GM13977 (cell line): ENCODE results near the gene NLRP10.

Experiments
- DNase-seq: peaks from one replicate; pipeline ENCODE4 v3.0.0; 2012; ENCODE audit warnings: low spot score
- CTCF ChIP-seq: IDR thresholded peaks from 2 replicates; pipeline ENCODE4 v1.5.1; 2012; ENCODE audit warnings: mild to moderate bottlenecking, control low read depth; ENCODE audit not compliant: insufficient read depth; ENCODE audit errors: extremely low read depth, missing control alignments
- in situ Hi-C: fragments of 300-500 bp; cut with MboI; formaldehyde crosslinking; loops from one replicate; pipeline ENCODE4 v1.12.0; 2022; ENCODE audit warnings: low sequenced_read_pairs, low pct_unique_long_range_greater_than_20kb, mixed read lengths, inconsistent platforms; ENCODE audit not compliant: unreplicated experiment

Gene NLRP10

DNA sequence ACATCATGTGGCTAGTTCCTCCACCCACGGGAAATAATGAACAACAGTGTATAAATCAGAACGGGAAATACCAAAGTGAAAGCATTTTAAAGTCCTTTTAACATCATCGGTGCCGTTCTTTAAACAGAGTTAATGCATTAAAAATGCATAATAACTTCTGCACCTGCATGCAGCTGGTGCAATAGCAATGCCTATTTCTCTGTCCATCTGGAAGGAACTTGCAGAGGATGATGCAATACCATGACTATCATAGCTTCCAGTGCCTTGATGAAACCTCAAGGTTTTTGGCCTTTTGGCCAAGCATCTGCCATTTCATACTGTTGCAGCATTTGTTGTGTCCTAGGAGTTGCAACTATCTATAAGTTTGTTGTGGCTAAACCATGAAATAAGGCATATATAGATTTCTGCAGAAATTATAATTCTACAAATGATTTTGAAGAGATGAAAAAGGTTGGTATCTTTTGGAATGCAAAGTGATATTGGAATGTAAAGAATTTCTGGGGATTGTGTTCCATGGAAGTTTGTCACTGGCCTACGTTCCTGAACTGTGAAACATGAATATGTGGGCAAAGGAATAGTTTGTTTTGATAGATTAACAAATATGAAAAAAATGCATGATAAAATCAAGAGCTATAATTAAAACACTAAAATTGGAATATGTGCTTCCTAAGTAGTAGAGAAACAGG lies 12.1 kb upstream of the NLRP10 start:
- TF ChIP-seq CTCF = no peak
- in situ Hi-C loops = no loop called here
- no peak for DNase-seq

DNA sequence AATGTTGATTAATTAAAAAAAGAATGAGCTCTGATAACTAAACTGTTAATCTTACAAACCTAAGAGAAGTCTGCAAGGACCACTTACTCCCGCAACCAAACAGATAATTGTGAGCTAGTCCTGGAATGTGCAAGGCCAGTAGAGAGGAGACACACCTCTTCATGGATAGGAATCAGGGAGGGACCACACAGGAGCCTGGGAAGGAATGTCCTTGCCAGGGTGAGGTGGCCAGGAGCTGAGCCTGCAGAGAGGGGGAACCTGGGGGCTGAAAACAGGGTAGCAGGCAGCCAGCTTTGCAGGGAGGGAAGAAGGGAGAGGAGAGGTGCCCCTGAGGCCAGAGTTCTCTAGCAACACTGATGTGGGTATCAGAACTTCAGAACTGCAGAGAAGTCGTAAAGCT lies 9.4 kb upstream of the NLRP10 start:
- no peak for TF ChIP-seq CTCF
- in situ Hi-C loops = no loop called here
- DNase-seq = no peak

DNA sequence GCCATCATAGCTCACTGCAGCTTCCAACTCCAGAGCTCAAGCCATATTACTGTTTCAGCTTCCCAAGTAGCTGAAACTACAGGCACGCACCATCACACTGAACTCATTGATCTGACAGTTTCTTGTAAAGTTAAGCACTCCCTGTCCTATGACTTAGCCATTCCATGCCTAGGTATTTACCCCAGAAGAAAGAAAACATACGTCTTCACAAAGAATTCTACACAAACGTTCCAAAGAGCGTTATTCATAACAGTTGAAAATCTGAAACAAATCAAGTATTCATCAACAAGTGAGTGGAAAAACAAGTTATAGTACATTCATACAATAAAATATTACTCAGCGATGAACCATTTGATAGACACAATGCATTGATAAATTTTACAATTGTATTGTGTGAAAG lies 7.8 kb upstream of the NLRP10 start:
- DNase-seq = no peak
- in situ Hi-C loops = no loop called here
- no peak for TF ChIP-seq CTCF

- no peak for DNase-seq
- in situ Hi-C loops = no loop called here
- no peak for TF ChIP-seq CTCF
These were observed 6.6 kb upstream of the NLRP10 start for GRCh38 chr11:7971846-7972245.

DNA sequence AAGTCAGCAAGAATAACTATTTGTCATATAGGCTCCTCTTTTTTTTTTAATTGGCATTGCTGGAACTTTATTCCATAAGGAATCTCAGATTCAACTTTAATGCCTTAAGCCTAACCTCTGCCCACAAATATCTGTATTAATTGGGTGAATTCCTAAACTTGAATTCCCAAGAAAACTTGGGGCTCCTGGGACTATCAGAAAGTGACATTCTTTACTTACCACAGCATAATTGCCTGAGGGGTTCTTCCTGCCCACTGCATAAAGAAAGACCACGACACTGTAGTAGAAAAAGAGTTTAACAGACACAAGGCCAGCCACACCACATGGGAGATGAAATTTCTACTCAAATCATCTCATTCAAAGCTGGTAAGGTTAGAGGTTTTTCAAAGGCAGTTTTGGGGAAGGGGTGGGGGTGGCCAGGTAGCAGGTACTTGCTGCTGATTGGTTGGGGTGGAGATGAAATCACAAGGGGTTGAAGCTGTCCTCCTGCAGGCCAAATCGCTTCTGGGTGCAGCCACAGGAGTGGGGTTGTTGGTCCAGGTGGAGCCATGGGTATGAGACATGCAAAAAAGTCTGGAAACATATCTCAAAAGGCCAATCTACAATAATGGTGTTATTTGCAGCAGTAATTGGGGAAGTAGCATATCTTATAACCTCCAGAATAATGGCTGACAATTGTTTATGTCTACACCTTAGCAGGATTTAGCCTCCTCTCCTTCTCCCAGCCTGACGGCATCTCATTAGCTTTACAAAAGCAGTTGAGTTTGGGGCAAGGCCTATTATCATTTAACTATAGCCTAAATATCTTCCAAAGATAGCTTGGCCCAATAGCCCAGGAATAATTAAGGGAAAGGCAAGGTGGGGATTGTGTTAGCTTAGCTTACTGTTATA lies 4.8 kb upstream of the NLRP10 start:
- no peak for TF ChIP-seq CTCF
- in situ Hi-C loops = no loop called here
- DNase-seq = no peak

DNA sequence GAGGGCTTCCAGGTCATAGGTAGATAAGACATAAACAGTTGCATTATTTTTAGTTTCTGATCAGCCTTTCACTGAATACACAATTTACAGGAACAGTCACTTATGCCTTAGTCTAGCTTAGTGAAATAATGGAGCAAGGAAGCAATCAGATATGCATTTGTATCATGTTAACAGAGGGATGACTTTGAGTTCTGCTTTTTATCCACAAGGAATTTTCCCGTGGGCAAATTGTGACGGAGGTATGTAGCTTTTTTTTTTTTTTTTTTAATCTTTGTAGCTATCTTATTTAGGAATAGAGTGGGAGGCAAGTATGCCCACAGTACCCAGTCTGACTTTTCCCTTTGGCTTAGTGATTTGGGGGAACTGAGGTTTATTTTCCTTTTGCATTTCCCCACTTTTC lies 3.4 kb upstream of the NLRP10 start:
- no peak for DNase-seq
- no peak for TF ChIP-seq CTCF
- in situ Hi-C loops = no loop called here
